GM12864 (cell line): ENCODE results near the gene RASAL1.

Experiments used
- DNase-seq: peaks from one replicate; pipeline ENCODE4 v3.0.0-alpha.2; 2011; ENCODE audit warnings: low read depth
- H3K4me3 ChIP-seq: 2 replicates; pipeline ENCODE4 v1.5.1; 2011; ENCODE audit warnings: mild to moderate bottlenecking, low read depth, low read length, control low read depth
- CTCF ChIP-seq: IDR thresholded peaks from 2 replicates; pipeline ENCODE4 v1.5.1; 2011; ENCODE audit warnings: low read depth, mild to moderate bottlenecking, moderate library complexity, low read length, control low read depth, inconsistent platforms; ENCODE audit errors: missing control alignments

The RASAL1 gene

GRCh38 chr12:113135178-113136127 is at the start of gene RASAL1:
TSS of gene RASAL1 (minus strand) at chr12:113135761. CDS start at chr12:113135462, 299 bp downstream.
- TF ChIP-seq CTCF, result peak; percentile 50
- H3K4me3 ChIP-seq, result no peak within 1 kb of the TSS
- DNase-seq, result no peak

- no peak for TF ChIP-seq CTCF
- peak overlapping the region; percentile 75 for H3K4me3 ChIP-seq
- peak; percentile 74 for DNase-seq
These were observed 49.3 kb upstream of the RASAL1 start for GRCh38 chr12:113184900-113185179.

GRCh38 chr12:113184098-113184899 is 48.7 kb upstream of the RASAL1 start:
- no peak for TF ChIP-seq CTCF
- DNase-seq, result no peak
- H3K4me3 ChIP-seq, result peak overlapping the region; percentile 75

GRCh38 chr12:113183030-113183589 is 47.5 kb upstream of the RASAL1 start:
- H3K4me3 ChIP-seq, result no peak overlapping the region
- no peak for DNase-seq
- no peak for TF ChIP-seq CTCF

GRCh38 chr12:113181975-113182374 is 46.4 kb upstream of the RASAL1 start:
- TF ChIP-seq CTCF, result no peak
- DNase-seq, result no peak
- no peak overlapping the region for H3K4me3 ChIP-seq

GRCh38 chr12:113180333-113180732 is 44.8 kb upstream of the RASAL1 start:
- H3K4me3 ChIP-seq, result no peak overlapping the region
- DNase-seq, result no peak
- TF ChIP-seq CTCF, result no peak
